PC-9 (cell line): ENCODE data around the gene KLHL10.

Source experiments
- EZH2 ChIP-seq: fragments of 200-600 bp; sonication (generic); IDR thresholded peaks from 2 replicates; pipeline ENCODE4 v1.8.0; 2017; ENCODE audit warnings: antibody characterized with exemption, low read depth
- TF ChIP-seq, protein P1 (sequence below): fragments of 200-600 bp; sonication (generic); conservative IDR thresholded peaks from 2 replicates; pipeline ENCODE4 v1.6.1; 2017; ENCODE audit warnings: mixed run types, antibody characterized with exemption, mild to moderate bottlenecking, moderate library complexity

DNA sequence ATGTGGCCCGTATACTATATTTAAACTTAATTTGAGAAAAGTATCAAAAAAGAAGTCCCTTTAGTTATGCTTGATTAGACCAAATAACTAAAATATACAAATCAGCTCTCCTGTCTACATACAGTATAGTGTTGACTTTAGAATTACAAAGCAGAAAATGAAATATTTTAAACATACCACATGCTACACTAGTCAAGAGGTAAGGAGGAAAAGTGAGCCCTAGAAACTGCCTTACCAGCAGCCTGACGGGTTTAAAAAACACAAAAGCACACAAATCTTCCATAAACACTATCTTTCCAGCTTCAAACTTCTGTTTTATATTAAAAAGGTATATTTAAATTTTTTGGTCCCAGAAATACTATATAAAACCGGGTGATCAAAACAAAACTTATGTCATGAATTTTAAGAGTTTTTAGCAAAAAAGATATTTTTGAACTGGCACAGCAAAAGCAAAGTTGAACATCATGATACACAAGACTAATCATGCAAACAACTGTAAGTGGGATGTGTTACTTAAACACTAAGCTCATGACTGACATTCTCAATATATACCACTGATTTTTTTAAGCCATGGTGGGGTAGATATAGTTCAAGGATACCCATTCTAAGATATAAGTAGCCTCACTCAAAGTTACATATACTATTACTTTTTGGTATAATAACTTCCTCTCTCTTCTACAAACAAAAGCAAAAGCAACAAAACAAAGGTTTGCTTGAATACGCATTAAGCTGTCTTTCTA is 11.8 kb downstream of the KLHL10 start:
- TF ChIP-seq, protein P1, sequence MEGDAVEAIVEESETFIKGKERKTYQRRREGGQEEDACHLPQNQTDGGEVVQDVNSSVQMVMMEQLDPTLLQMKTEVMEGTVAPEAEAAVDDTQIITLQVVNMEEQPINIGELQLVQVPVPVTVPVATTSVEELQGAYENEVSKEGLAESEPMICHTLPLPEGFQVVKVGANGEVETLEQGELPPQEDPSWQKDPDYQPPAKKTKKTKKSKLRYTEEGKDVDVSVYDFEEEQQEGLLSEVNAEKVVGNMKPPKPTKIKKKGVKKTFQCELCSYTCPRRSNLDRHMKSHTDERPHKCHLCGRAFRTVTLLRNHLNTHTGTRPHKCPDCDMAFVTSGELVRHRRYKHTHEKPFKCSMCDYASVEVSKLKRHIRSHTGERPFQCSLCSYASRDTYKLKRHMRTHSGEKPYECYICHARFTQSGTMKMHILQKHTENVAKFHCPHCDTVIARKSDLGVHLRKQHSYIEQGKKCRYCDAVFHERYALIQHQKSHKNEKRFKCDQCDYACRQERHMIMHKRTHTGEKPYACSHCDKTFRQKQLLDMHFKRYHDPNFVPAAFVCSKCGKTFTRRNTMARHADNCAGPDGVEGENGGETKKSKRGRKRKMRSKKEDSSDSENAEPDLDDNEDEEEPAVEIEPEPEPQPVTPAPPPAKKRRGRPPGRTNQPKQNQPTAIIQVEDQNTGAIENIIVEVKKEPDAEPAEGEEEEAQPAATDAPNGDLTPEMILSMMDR = no peak
- no peak for TF ChIP-seq EZH2
